HCT116 (cell line): ENCODE data around the gene NECAB3.

Experiments used
- CEBPB ChIP-seq: IDR thresholded peaks from 2 replicates; pipeline ENCODE4 v1.6.1; 2012; ENCODE audit warnings: low read depth
- CTCF ChIP-seq, 3 experiments: fragments of 200-600 bp in 1 of 3; sonication (generic) in 1 of 3; IDR thresholded peaks in 2 of 3; conservative IDR thresholded peaks in 1 of 3; 2 replicates each; pipeline ENCODE4 v1.5.1; 2012 to 2017; ENCODE audit warnings: low read depth in 2 of 3, low read length in 2 of 3, antibody characterized with exemption in 1 of 3, borderline replicate concordance in 1 of 3, control low read depth in 1 of 3, mild to moderate bottlenecking in 1 of 3, mixed read lengths in 1 of 3, mixed run types in 1 of 3, moderate library complexity in 1 of 3; ENCODE audit not compliant: insufficient read depth in 1 of 3
- EZH2 ChIP-seq: fragments of 200-600 bp; sonication (generic); IDR thresholded peaks from 2 replicates; pipeline ENCODE4 v1.6.1; 2017; ENCODE audit warnings: antibody characterized with exemption, mixed run types
- FOSL1 ChIP-seq: IDR thresholded peaks from 2 replicates; pipeline ENCODE4 v1.6.1; 2012; ENCODE audit warnings: low read depth
- JUND ChIP-seq: IDR thresholded peaks from 2 replicates; pipeline ENCODE4 v1.6.1; 2012
- MAX ChIP-seq: IDR thresholded peaks from 2 replicates; pipeline ENCODE4 v1.6.1; 2012
- POLR2A ChIP-seq: IDR thresholded peaks from 2 replicates; pipeline ENCODE4 v1.7.0; 2011; ENCODE audit warnings: borderline replicate concordance; ENCODE audit not compliant: insufficient read depth, insufficient read length; ENCODE audit errors: extremely low read depth
- POLR2AphosphoS5 ChIP-seq: IDR thresholded peaks from 2 replicates; pipeline ENCODE4 v1.6.1; 2011; ENCODE audit warnings: mild to moderate bottlenecking, low read depth, low read length, moderate library complexity
- RAD21 ChIP-seq: IDR thresholded peaks from 2 replicates; pipeline ENCODE4 v1.6.1; 2012; ENCODE audit warnings: low read depth, mild to moderate bottlenecking
- SIN3A ChIP-seq: IDR thresholded peaks from 2 replicates; pipeline ENCODE4 v1.6.1; 2012; ENCODE audit warnings: low read depth
- YY1 ChIP-seq: IDR thresholded peaks from 2 replicates; pipeline ENCODE4 v1.6.1; 2011; ENCODE audit warnings: low read length, low read depth, moderate library complexity, mild to moderate bottlenecking; ENCODE audit not compliant: insufficient replicate concordance; ENCODE audit errors: extremely low read depth
- TF ChIP-seq, protein P1 (sequence below): IDR thresholded peaks from 2 replicates; pipeline ENCODE4 v1.6.1; 2011; ENCODE audit warnings: mild to moderate bottlenecking, low read length, moderate library complexity; ENCODE audit not compliant: insufficient replicate concordance; ENCODE audit errors: extremely low read depth

DNA sequence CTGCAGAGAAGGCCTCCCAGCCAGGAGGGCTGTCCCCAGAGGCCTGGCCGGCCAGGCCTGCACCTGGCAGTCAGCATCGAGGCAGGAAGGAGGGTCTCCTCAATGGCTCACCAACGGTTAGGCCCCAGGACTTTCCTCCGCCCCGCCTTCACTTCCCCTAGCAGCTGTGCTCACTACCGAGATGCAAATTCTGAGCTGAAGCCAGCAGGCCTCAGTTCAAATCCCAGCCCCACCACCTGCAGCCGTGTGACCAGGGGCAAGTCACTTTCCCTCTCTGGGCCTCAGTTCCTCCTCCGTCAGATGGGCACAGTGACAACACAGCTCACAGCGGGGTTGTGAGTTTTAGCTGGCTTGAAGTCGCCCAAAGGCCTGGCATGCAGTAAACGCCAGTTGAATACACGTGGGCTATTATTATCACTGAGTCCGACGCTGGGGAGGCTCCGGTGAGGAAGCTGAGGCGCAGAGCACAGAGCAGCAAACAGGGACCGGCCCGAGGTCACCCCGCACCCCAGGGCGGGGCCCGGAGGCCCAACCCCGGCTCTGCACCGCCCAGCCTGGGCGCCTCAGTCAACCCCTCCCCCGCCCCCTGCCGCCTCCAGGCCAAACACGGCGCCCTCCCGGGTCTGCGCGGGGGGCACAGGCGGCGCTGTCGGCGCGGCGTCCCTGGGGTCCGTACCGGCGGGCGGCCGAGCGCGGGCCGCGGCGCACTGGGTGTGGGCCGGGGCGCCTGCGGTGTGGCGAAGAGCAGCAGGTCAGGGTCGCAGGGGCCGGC lies 11.3 kb upstream of the NECAB3 start:
- no peak for TF ChIP-seq CTCF (IDR thresholded peaks at IDR 0.05 in 2 of 3, conservative IDR thresholded peaks at IDR 0.05 in 1 of 3; ENCODE audit: borderline replicate concordance in 1 of 3, insufficient read depth in 1 of 3, low read depth in 2 of 3, low read length in 2 of 3)
- no peak for TF ChIP-seq JUND
- TF ChIP-seq MAX, result no peak; the same call in 1 of the 2 replicates
- TF ChIP-seq RAD21, result no peak
- no peak for TF ChIP-seq CEBPB
- TF ChIP-seq YY1, result no peak
- 0 out of 2 replicates have a peak, but pooled peaks have one; percentile 37 for TF ChIP-seq SIN3A
- no peak for TF ChIP-seq EZH2
- TF ChIP-seq FOSL1, result no peak
- no peak for TF ChIP-seq POLR2A
- TF ChIP-seq POLR2AphosphoS5, result peak; percentile 23; the same call in 1 of the 2 replicates
- TF ChIP-seq, protein P1, sequence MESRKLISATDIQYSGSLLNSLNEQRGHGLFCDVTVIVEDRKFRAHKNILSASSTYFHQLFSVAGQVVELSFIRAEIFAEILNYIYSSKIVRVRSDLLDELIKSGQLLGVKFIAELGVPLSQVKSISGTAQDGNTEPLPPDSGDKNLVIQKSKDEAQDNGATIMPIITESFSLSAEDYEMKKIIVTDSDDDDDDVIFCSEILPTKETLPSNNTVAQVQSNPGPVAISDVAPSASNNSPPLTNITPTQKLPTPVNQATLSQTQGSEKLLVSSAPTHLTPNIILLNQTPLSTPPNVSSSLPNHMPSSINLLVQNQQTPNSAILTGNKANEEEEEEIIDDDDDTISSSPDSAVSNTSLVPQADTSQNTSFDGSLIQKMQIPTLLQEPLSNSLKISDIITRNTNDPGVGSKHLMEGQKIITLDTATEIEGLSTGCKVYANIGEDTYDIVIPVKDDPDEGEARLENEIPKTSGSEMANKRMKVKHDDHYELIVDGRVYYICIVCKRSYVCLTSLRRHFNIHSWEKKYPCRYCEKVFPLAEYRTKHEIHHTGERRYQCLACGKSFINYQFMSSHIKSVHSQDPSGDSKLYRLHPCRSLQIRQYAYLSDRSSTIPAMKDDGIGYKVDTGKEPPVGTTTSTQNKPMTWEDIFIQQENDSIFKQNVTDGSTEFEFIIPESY, result no peak
